GM13977 (cell line): ENCODE results near the gene CLDN20.
"Not testable (repeated sequence)": the region's sequence is repeated elsewhere in the genome, so short reads cannot be mapped to it uniquely, and the experiment has no call there.

Experiments used
- DNase-seq: peaks from one replicate; pipeline ENCODE4 v3.0.0; 2012; ENCODE audit warnings: low spot score
- CTCF ChIP-seq: IDR thresholded peaks from 2 replicates; pipeline ENCODE4 v1.5.1; 2012; ENCODE audit warnings: mild to moderate bottlenecking, control low read depth; ENCODE audit not compliant: insufficient read depth; ENCODE audit errors: extremely low read depth, missing control alignments
- in situ Hi-C: fragments of 300-500 bp; cut with MboI; formaldehyde crosslinking; loops from one replicate; pipeline ENCODE4 v1.12.0; 2022; ENCODE audit warnings: low sequenced_read_pairs, low pct_unique_long_range_greater_than_20kb, mixed read lengths, inconsistent platforms; ENCODE audit not compliant: unreplicated experiment

Gene CLDN20

DNA sequence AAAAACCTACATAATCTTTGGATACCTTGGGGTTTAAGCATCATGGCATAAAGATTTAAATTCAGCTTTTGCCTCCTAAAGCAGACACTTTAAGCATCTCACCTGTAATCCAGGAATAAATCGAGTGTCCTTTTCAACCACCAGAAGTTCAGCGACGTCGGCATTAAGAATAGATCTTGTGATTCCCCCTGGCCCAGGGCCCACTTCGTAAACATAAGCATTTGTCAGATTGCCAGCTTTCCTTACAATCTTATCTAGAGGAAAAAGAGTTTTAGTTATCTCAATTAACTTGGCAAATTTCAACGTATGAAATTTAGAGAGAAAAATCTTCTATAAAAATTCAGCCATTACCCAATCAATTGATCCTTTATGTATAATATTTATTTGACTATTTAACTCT lies 47.3 kb downstream of the CLDN20 start:
- in situ Hi-C loops = no loop called here
- DNase-seq = no peak
- no peak for TF ChIP-seq CTCF

- TF ChIP-seq CTCF = no peak
- in situ Hi-C loops = no loop called here
- no peak for DNase-seq
Measured at GRCh38 chr6:155311583-155311982, 47.8 kb downstream of the CLDN20 start.

DNA sequence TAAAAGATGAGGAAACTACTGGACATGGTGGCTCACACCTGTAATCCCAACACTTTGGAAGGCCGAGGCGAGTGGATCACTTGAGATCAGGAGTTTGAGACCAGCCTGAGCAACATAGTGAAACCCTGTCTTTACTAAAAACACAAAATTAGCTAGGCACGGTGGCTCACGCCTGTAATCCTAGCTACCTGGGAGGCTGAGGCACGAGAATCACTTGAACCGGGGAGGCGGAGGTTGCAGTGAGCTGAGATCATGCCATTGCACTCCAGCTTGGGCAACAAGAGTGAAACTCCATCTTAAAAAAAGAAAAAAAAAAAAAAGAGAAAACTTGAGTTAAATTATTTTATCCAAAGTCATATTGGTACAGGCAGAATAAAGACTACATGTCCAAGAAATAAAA lies 49.1 kb downstream of the CLDN20 start:
- DNase-seq, in situ Hi-C loops: not testable (repeated sequence)

DNA sequence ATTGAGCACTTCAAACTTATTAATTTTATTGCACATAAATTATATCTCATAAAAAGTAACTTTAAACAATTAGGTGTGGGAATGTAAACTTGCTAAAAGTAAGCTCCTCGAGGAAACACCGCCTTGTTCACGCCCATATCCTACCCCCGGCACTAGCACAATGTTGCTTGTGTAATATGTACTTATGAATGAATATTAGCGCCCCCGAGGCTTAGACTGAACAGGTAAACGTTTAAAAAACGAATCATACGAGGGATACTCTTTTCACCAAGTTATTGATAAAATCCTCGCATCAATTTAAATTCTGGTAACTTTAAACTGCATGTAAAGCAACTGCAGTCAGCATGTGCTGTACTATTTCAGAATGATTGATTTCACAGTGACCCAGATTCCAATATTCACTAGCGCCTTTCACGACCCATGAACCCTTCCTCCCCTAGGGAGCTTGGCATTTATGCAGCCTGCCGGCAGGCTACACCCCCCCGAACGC lies 49.8 kb downstream of the CLDN20 start:
- in situ Hi-C loops = no loop called here
- no peak for DNase-seq
- no peak for TF ChIP-seq CTCF

DNA sequence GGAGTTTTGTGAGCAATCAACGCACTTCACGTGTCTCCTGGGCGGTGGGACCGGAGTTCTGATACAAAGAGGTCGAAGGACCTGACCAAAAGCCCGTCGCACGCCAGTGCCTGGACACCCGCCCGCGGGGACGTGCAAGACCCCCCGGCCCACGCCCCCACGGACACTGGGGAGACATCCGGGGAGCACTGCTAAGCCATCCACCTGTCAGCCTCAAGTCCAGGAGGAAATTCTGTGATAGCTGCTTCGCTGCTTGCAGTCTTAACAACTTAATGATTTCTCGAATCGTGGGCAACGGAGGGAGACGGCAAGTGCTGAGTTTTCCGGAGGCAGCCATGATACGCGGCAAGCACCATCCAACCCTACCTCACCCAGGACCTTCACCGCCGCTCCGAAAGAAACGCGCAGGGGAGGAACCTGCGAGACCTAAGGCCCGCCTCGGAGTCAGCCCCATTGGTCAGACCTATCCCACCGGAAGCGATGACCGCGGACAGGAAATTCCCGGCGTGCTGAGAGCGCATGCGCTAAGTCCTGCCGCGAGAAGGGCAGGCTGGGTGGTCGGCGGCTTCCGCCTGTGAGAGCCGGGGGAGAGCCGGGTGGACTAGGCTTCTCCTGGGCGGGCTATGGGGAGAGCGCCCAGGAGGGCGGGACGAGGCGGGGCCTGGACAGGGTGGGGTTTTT lies 50.4 kb downstream of the CLDN20 start, which contains the start of gene TFB1M:
Gene TFB1M (minus strand): TSS at position 393 of the 681 bp plus-strand sequence. CDS start 56 bp downstream, at position 337.
- no peak for TF ChIP-seq CTCF
- in situ Hi-C loops = no loop called here
- peak; percentile 88 for DNase-seq

GRCh38 chr6:155314773-155315515 lies 51.1 kb downstream of the CLDN20 start:
- in situ Hi-C loops = no loop called here
- no peak for TF ChIP-seq CTCF
- DNase-seq = peak; percentile 38

DNA sequence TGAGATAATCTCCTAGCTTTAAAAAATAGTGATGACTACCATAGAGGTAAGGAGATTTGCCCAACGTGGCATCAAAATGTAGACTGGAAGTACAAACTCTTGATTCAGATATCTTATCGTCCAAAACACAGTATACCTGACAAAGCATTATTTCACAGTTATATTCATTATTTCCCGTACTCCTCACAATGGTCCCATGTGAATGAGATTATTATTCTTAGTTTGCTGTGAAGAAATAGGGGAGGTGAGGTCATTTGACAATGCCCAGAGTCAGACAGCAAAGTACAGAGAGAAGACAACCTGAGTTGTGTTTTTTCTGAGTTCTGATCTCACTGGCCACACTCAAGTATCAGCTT lies 51.7 kb downstream of the CLDN20 start:
- in situ Hi-C loops = no loop called here
- DNase-seq = no peak

More for the DNA sequence above, 51.7 kb downstream of the CLDN20 start:
- no peak for TF ChIP-seq CTCF
